HG03039 (cell line): ENCODE measurements around the gene RFNG.

Source experiments
- ATAC-seq: cut with Tn5 transposase; IDR thresholded peaks from one replicate; pipeline ENCODE4 v1.9.1; 2021; ENCODE audit warnings: mild to moderate bottlenecking, moderate library complexity; ENCODE audit not compliant: unreplicated experiment

The RFNG gene

DNA sequence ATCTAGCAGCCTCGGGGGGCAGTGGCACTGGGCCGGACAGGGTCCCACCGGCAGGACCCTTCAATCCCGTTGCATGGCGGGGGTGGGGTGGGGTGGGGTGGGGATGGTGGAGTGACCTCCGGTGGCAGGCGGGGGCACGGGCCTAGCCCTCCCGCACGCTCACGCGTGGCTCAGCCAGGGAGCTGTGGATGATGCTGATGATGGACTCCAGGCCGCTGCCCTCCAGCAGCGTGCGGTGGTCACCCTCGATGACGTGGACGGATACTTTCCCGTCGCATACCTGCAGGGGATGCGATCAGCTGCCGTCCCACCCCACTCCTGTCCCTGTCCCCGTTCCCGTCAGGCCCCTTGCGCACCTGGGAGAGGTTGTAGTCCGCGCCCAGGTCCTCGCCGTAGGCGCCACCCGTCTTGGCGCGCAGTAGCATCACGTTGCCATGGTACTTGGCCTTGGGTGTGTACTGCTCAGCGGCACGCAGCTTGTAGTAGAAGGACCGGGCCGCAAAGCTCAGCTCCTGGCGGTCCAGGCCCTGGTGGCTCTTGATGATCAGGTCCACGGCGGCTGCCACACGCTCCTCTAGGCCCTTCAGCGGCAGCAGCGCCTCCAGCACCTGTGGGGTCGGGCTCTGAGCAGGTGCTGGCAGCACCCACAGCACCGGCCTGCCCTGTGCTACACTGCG lies 27.5 kb upstream of the RFNG start:
- no peak for ATAC-seq

- no peak for ATAC-seq
Measured at GRCh38 chr17:82078433-82078832, 26.8 kb upstream of the RFNG start.

GRCh38 chr17:82077617-82078358 lies 26.2 kb upstream of the RFNG start:
- ATAC-seq: no peak

DNA sequence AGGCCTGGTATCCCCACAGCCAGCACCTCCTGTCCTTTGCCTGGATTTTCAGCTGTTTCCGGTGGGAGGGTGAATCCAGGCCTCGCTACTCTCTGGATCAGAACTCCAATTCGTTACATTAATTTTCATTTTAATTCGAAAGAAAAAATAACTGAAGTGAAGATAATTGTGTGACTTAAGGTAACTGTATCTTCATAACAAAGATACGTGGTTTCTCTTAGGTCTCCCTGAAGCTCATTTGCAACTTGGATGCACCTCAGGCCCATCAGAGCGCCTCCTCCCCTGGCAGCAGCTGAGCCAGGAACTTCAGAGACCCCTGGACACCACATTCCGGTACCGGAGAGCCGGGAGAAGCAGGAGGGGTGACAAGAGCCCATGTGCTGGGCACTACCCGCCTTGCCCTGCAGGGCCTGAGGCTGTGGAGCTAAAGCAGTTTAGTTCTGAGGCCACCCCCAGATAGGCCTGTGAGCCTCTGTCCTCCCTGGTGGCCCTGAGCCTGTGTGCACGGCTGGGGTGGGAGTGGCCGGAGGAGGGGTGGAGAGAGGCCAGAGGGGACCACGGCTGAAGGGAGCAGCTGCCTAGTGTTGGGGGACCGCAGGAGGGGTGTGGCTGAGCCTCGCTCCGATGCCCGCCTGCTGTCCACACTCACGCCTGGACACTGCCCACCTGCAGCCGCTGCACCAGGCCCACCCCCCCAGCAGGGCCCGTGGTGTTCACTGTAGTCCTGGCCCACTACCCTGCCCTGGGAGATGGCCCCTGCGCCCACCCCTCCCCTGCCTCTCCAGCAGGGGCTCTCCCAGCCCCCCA lies 25.4 kb upstream of the RFNG start:
- ATAC-seq: no peak

DNA sequence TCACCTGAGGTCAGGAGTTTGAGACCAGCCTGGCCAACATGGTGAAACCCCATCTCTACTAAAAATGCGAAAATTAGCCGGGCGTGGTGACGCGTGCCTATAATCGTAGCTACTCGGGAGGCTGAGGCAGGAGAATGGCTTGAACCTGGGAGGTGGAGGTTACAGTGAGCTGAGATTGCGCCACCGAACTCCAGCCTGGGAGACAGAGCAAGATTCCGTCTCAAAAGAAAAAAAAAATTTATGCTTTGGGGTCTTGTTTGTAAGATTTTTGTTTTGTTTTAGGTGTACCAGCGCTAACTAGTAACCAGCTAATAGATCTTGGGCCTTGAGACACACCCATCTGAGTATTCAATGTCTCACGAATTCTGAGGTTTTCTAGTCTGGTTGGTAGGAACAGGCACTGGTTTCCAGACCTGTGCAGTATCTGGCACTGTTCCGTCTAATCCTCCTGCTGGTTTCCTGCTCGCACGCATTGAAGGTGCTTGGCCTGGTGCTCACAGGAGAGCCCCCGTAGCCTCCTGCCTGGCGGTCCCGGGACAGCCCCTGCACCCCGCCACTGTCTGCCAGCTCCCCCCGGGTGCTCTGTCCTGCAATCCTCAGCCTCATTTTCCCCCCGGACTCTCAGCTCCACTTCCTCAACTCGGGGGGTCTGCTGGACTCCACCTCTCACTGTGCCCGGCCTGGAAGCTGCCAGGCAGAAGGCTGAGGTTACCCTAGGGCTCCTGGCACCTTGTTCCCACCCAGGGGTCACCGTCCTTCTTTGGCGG lies 24.6 kb upstream of the RFNG start:
- no peak for ATAC-seq

GRCh38 chr17:82073446-82073845 lies 21.8 kb upstream of the RFNG start:
- no peak for ATAC-seq

GRCh38 chr17:82072827-82073226 lies 21.2 kb upstream of the RFNG start:
- ATAC-seq: no peak

GRCh38 chr17:82070611-82071010 lies 19.0 kb upstream of the RFNG start:
- no peak for ATAC-seq

DNA sequence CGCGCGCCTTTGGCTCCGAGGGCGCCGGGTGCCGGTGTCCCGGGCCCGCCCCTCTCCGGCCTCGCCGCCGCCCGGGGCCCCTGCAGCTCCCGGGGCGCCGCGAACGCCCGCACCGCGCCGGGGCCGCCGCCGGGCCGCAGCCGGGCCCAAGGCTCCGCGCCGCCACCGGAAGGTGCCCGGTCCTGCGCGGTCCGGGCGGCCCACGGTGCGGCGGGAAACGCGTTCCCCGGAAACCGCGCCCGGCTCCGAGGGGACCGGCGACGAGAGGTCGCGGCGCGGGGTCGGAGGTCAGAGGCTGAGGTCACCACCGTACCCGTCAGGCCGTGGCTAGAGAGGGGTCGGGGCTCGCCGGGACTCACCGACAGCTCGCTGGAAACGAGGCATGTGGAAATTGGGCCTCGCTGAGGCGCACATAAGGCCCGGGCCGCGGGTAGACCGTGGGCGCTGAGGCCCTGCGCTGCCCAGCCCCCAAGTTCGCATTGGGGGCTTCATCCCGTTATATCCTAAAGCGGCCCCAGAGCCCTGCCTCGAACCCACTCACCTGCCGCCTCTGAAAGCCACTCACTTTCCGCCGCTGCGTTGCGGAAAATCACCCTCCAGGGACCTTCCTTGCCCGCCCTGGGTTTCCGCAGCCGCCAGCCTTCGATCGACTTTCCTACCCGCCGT lies 14.2 kb upstream of the RFNG start, which contains the start of gene DUS1L:
TSS of gene DUS1L (minus strand) at position 167 of the 666 bp plus-strand sequence. CDS start 745 bp downstream, outside the sequence.
- no peak for ATAC-seq

DNA sequence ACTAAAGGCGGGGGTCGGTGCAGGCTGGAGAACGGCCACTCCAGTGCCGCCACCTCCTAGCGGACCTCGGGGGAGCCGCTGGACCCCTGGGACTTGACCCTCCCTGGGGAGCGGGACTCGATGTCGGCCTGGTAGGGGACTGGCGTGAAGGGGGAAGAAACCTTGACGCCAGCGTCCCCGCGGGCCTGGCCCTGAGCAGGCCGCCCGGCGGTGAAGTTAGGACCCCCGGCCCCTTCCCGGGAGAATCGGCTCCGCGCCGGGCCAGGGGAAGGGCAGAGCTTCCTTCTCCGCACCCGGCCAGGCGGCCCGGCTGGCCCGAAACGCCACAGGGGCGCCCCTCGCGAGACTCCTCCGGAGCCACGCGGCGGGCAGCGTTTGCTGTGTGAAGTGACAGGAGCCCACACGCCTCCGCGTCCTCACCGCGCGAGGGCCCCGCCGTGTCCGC lies 13.6 kb upstream of the RFNG start:
- ATAC-seq: no peak

GRCh38 chr17:82064433-82065192 lies 13.0 kb upstream of the RFNG start:
- no peak for ATAC-seq

GRCh38 chr17:82063424-82064415 lies 12.1 kb upstream of the RFNG start:
- ATAC-seq: no peak

DNA sequence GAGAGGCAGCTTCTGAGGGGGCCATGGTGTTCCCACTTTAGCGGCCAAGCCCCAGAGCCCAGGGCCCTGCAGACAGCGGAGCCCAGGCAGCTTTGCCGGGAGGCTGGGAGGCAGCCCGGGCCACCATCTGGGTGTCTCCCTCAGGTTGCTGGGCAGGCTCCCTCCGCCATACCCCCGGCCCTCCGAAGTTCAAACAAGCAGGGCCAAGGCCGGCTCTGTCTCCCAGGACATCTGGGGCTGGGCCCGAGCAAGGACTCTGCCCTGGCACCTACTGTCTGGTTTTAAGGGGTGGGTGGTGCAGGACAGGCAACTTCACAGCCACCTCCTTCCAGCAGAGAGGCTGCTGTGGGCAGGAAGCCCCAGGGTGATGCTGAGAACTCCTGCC lies 11.4 kb upstream of the RFNG start:
- no peak for ATAC-seq

DNA sequence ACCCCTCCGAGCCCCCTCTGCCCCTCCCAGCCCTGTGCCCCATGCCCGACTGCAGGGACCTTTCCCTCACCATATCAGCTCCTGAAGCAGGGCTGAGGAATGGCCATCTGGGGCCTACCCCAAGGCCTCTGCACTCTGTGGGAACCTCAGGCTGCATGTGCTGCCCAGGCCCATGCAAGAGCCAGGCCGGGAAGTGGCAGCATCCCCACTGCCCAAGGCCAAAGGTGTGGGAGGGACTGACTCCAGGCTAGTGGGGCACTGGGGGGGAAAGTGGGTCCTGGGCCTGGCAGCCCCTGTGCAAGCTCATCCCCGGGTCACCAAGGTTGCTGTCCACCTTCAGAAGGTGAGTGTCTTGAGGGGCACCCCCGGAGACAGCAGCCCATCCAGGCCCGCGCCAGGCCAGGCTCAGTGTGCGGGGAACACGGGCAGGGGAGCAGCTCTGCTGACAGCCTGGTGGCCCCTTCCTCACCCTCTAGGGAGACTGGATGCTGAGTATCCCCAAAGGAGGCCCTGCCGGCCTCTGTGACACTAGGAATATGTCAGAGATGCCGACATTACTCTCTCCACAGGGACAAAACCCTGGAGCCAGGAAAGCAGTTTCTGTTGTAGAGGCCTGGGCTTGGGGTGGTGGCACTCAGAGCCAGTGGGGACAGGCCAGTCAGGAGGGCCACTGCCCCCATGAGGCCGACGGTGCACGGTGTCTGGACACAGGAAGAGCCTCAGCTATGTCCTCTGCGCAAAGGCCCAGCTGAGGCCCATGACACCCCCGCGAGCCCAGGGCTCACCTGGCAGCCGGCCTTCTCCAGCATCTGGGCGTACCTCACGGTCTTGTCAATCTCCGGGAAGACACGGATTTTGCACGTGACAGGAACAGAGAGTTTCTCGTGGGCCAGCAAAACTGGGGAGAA lies 10.7 kb upstream of the RFNG start:
- no peak for ATAC-seq

DNA sequence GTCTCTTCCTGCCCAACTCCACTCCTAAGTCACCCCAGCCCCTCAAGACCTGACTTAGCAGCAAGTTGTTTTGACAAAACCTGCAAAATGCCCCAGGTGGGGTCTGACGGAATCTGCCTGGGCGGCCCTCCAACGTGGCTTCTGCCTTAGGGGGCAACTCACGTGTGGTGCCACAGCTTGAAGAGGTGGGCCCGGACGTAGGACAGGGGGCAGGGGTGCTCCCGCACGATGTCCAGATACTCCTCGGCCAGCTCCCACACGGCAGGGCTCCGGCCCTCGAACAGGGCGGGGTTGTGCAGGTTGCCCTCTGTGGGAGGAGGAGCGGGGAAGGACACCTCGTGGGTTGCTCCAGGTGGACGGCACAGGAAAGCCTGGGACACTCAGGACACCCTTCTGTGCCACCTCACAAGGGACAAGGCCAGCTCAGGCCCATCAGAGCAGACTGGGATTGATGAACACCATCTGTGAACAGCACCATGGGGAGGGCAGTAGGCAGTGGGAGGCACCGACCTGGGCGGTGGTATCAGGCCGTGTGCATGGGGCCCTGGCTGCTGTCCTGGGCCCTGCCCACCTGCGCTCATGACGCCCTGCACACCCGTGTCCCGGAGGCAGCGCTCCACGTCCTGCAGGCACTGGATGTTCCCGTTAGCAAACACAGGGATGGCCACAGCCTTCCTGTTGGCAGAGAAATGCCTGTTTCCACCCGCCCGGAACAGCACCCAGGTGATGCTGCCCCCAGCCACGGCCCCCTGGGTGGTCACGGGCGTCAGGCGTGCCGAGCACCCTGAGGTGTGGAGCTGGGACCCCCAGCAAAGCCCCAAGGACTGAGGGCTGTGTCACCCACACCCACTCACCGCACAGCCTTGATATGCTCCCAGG lies 9.7 kb upstream of the RFNG start:
- ATAC-seq: no peak

DNA sequence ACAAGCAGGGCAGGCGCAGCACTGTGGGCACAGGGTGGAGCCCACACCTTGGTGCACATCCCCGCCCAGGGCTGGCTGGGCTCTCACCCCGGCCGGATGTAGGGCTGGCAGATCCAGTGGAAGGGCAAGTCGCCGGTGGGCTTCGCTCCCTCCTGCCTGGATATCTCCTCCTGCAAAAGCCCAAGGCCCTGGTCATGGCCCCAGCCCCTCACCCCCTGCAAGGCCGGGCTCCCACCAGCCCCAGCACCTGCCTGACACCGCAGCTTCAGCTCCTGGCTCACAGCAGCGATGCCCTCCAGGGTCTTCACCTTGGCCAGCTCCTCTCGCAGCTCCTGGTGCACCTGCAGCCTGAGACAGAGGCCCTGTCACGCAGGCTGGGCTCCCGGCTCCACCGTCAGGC lies 9.0 kb upstream of the RFNG start:
- no peak for ATAC-seq
